ENCODE data around the gene BIN1.
"Not testable (repeated sequence)": the region's sequence is repeated elsewhere in the genome, so short reads cannot be mapped to it uniquely, and the experiment has no call there.

GRCh38 chr2:127028745-127029144 lies 78.2 kb downstream of the BIN1 start:
- TF ChIP-seq POLR2A (IDR thresholded peaks at IDR 0.05; ENCODE audit: low read depth, low read length); PAX5 (IDR thresholded peaks at IDR 0.05; ENCODE audit: insufficient read depth, low read length, severe bottlenecking): not testable (repeated sequence)

Data from GM12891 (cell line).